T-helper 2 cell treated with Interferon-gamma antibody and Interleukin-4, amounts not matched to agents 100 ng/mL and 5 ng/mL, for 36 hours (primary cell): ENCODE results near the gene IKZF1. TPM values are rescaled to one million over a fixed set of nuclear protein-coding genes. Genes with fewer than 3 reads are reported as not detected.

Experiments used
- intact Hi-C: fragments of 100-400 bp; cut with micrococcal nuclease; formaldehyde crosslinking; loops from one replicate; pipeline ENCODE4 v1.15.1; 2023
- total RNA-seq: library from RNA; stranded (reverse); gene quantifications from 2 replicates; pipeline ENCODE4 v1.2.3, GENCODE V29; 2022

IKZF1 gene
- total RNA-seq, 1 donor from 2014 or later, result 486 TPM

- intact Hi-C loops, result loop anchor here (2.0 to 5.0 kb wide), 2 partner anchors 14 to 34 kb away; no protein-coding TSS in a partner anchor
Measured at GRCh38 chr7:50366311-50366710, 61.8 kb downstream of the IKZF1 start.

GRCh38 chr7:50367100-50367499 is 62.6 kb downstream of the IKZF1 start:
- intact Hi-C loops, result loop anchor here (2.0 to 5.0 kb wide), 2 partner anchors 14 to 35 kb away; no protein-coding TSS in a partner anchor

- intact Hi-C loops, result loop anchor here (2.0 to 5.0 kb wide), 2 partner anchors 15 to 35 kb away; no protein-coding TSS in a partner anchor
Measured at GRCh38 chr7:50367570-50367969, 63.1 kb downstream of the IKZF1 start.

GRCh38 chr7:50368366-50368765 is 63.9 kb downstream of the IKZF1 start:
- intact Hi-C loops, result loop anchor here (1.0 to 5.0 kb wide), 5 partner anchors 28 to 276 kb away; partner anchors contain the start of gene ZPBP

GRCh38 chr7:50369143-50370026 is 64.9 kb downstream of the IKZF1 start:
- intact Hi-C loops, result loop anchor here (1.0 to 5.0 kb wide), 8 partner anchors 37 to 277 kb away; partner anchors contain the start of gene ZPBP

- intact Hi-C loops, result no loop called here
Measured at GRCh38 chr7:50370884-50371283, 66.4 kb downstream of the IKZF1 start.

GRCh38 chr7:50371551-50372021 is 67.1 kb downstream of the IKZF1 start:
- intact Hi-C loops, result no loop called here

- intact Hi-C loops, result no loop called here
Measured at GRCh38 chr7:50372923-50373322, 68.4 kb downstream of the IKZF1 start.

GRCh38 chr7:50376056-50376820 is 71.7 kb downstream of the IKZF1 start:
- intact Hi-C loops, result no loop called here

- intact Hi-C loops, result no loop called here
Measured at GRCh38 chr7:50377356-50377755, 72.8 kb downstream of the IKZF1 start.

- intact Hi-C loops, result loop anchor here (2.0 kb wide), 1 partner anchor 14 kb away; no protein-coding TSS in a partner anchor
Measured at GRCh38 chr7:50379082-50379481, 74.6 kb downstream of the IKZF1 start.

GRCh38 chr7:50379539-50379938 is 75.0 kb downstream of the IKZF1 start:
- intact Hi-C loops, result loop anchor here (2.0 kb wide), 1 partner anchor 13 kb away; no protein-coding TSS in a partner anchor

- intact Hi-C loops, result no loop called here
Measured at GRCh38 chr7:50382455-50382854, 77.9 kb downstream of the IKZF1 start.

- intact Hi-C loops, result no loop called here
Measured at GRCh38 chr7:50387351-50387750, 82.8 kb downstream of the IKZF1 start.

GRCh38 chr7:50389961-50390360 is 85.4 kb downstream of the IKZF1 start:
- intact Hi-C loops, result no loop called here

GRCh38 chr7:50391386-50391785 is 86.9 kb downstream of the IKZF1 start:
- intact Hi-C loops, result no loop called here

GRCh38 chr7:50393076-50393475 is 88.6 kb downstream of the IKZF1 start:
- intact Hi-C loops, result loop anchor here (2.0 kb wide), 1 partner anchor 14 kb away; no protein-coding TSS in a partner anchor

- intact Hi-C loops, result loop anchor here (2.0 kb wide), 1 partner anchor 15 kb away; no protein-coding TSS in a partner anchor
Measured at GRCh38 chr7:50393547-50394252, 89.2 kb downstream of the IKZF1 start.

- intact Hi-C loops, result no loop called here
Measured at GRCh38 chr7:50394315-50394714, 89.8 kb downstream of the IKZF1 start.

GRCh38 chr7:50396856-50397255 is 92.3 kb downstream of the IKZF1 start:
- intact Hi-C loops, result loop anchor here (2.0 to 5.0 kb wide), 3 partner anchors 18 to 54 kb away; partner anchors contain the start of gene FIGNL1
